ENCODE results near the gene CER1. TPM values are rescaled to one million over a fixed set of nuclear protein-coding genes. Genes with fewer than 3 reads are reported as not detected.
A peak's percentile ranks its signal among the peaks of the same experiment; 100 is the strongest.

The CER1 gene
- total RNA-seq, 1 experiment from 2014 or later, result not detected

DNA sequence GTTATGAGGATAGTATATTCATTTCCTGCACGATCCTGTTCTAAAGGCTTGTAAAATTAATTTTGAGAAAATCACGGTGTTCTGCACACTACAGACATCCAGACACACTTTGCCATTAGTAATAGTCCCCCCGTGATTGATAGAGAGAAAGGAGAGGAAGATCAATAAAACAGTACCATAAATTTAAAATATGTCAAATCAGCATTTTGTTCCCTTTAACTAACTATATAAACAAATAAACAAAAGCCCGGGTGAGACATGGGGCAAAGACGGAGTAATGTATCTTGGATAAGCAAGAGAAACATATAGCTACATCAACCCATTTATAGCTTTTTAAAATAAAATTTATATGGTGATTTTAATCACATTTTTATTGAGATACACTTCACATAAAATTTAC lies 10.6 kb upstream of the CER1 start:
- Histone ChIP-seq H3K9me3 (no peaks in the 10 kb centered on the region), H3K36me3 (no peaks in the 10 kb centered on the region), H3K4me3 (no peak overlapping the region), H3K27me3 (peaks cover 50% of the 10 kb centered on the region)
- DNase-seq, result no peak

DNA sequence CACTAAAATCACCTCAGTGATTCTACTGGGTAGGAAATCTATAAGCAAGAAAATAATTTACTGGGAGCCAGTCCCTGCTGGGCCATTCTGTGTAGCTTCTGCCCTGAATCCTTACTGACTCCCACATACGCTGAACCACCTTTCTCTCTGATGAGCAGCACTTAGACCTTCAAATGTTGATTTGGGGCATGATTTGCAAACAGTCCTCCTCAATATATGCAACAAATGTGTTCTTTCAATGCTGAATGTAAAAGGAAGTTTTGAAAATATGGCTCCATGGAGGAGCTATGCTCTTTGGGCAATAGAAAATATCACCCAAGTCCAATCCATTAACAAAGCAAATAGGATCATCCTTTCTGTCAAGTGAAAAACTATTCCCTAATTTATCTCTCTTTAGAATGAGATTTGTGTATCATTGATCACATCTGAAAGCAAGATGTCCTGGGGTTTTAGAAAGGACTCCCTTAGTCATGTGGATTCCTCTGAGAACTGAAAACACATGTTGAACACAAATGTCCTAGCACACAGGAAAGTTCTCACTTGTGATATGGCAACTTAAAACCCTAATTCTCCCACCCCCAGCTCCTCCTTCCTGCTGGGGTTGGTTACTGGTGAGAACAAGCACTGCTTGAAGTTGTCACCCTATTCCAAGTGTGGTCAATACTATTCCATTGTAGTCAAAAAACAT lies 8.9 kb upstream of the CER1 start:
- Histone ChIP-seq H3K27me3 (peaks cover 35% of the 10 kb centered on the region), H3K9me3 (no peaks in the 10 kb centered on the region), H3K4me3 (no peak overlapping the region), H3K36me3 (no peaks in the 10 kb centered on the region)
- no peak for DNase-seq

DNA sequence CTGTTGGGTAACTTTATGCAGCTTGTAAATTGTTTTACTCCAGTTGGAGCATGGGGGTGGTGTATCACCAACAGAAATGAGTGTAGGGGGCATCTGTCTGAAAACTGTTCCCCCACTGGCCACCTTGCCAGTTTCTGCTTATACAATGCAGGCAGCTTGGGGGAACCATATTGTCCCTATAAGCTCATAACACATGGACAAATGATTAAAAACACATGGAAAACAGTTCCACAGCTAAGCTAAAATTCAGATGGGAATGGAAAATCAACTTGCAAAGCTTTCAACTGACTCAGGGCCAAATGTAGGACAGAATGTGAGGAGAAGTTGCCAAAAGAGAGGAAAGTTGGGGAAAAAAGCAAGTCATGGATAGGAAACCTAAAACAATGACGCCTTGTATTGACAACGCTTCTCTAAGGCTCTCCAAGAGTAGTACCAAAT lies 7.9 kb upstream of the CER1 start:
- Histone ChIP-seq H3K9me3 (no peaks in the 10 kb centered on the region), H3K27me3 (peaks cover 31% of the 10 kb centered on the region), H3K4me3 (no peak overlapping the region), H3K36me3 (no peaks in the 10 kb centered on the region)
- DNase-seq, result no peak

DNA sequence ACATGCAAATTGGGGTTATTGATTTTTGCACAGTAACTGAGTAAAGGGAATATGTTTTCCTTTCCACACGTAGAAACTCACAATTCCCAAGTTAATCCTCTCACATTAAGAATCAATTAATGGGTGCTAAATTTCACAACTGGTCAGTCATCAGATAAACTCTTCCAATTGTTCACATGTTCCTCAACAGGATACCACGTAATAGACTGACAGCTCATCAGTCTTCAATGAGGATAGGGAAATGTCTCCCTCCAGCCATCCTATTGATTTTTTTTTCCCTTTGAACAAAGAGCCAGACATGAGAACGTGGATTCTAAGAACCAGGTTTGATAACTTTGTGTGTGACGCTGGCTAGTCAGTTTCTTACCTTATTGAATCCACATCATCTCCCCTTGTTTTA lies 768 bp upstream of the CER1 start:
- no peaks in the 10 kb centered on the region for H3K9me3 ChIP-seq
- no peaks in the 10 kb centered on the region for H3K36me3 ChIP-seq
- no peak overlapping the region for H3K4me3 ChIP-seq
- DNase-seq, result no peak
- H3K27me3 ChIP-seq, result peaks cover 73% of the 10 kb centered on the region

DNA sequence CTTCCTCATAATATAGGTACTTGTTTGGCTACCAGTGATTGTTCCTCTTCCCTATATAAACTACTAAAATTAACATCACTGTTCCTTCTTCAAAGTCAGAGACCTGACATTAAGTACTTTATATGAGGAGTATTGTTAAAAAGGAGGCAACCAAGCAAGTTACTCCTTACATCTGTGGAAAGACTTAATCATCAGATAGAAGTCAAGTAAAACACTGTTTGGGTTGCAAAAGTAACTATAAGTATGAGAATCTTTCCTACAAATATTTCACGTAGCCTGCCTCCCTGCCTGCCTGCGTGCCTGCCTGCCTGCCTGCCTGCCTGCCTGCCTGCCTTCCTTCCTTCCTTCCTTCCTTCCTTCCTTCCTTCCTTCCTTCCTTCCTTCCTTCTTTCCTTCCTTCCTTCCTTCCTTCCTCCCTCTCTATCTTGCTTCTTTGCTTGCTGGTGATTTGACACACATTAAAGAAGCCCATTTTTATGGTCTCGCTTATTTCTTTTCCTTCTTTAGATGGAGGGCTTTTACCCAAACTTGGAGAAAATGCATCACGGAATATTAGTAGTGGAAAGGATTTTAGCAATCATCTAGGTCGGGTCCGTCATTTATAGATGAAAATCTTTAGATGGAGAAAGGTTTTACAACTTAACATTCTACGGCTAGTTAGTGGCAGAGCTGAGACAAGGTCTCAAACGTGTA lies 3.2 kb downstream of the CER1 start:
- H3K9me3 ChIP-seq, result no peaks in the 10 kb centered on the region
- H3K27me3 ChIP-seq, result peaks cover 84% of the 10 kb centered on the region
- no peaks in the 10 kb centered on the region for H3K36me3 ChIP-seq
- no peak for DNase-seq
- no peak overlapping the region for H3K4me3 ChIP-seq

DNA sequence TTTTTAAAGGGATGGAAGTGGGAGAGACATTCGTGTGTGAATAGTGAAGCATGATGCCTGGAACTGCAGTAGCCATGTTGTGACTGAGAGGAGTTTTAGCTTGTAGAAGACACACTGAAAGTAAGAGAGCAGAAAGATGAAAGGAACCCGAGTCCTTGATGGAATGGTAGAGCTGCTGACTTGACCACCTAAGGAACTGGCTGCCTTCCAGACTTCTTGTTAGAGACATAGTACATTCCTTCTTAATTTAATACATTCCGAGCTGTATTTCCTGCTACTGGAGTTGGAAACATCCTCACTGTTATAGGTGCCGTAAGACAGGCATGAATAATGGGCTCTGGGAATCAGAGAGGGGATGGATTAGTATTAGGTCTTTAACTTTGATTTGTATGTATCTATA lies 7.4 kb downstream of the CER1 start:
- DNase-seq, result no peak

DNA sequence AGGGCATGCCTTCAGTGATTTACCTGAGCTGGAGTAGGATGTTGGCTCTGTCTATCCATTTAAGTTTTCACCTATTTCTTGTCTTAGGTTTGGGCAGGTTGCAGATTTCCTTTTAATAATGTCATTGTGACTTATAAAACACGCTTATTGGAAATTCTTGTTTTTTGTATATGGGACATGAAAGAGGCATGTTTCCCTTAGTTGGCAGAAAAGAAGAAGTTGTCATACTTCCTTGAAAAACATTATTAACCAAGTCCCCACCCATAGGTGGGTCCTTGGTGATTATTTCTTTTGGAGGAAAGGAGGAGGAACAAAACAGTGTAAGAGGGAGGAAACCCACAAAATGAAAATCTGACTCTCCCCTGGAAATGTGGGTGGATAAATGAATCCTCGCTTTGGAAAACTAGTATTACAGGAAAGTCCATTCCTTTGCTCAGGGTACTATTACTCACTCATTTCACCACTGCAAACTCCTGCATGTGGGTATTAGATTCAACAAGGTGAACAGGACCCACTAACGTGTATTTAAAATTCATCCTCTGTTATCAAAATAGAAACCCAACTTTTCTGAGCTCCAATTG lies 9.3 kb downstream of the CER1 start:
- Histone ChIP-seq H3K36me3 (no peaks in the 10 kb centered on the region), H3K4me3 (no peak overlapping the region), H3K27me3 (peaks cover 26% of the 10 kb centered on the region), H3K9me3 (peaks cover 24% of the 10 kb centered on the region)
- DNase-seq, result no peak

More for the DNA sequence above, 7.4 kb downstream of the CER1 start:
- H3K4me3 ChIP-seq, result no peak overlapping the region
- H3K9me3 ChIP-seq, result peaks cover 6% of the 10 kb centered on the region
- no peaks in the 10 kb centered on the region for H3K36me3 ChIP-seq
- H3K27me3 ChIP-seq, result peaks cover 44% of the 10 kb centered on the region

DNA sequence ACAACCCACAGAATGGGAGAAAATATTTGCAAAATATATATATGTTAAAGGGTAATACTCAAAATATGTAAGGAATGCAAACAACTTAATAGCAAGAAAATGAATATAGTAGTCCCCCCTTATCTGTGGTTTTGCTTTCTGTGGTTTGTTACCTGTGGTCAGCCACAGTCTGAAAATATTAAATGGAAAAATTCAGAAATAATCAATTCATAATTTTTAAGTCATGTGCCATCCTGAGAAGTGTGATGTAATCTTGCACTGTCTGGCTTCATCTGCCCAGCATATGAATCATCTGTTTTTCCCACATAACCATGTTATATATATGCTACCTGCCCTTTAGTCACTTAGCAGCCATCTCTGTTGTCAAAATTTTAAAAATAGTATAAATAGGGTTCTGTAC lies 11.7 kb downstream of the CER1 start:
- peak; percentile 77 for DNase-seq
- Histone ChIP-seq H3K36me3 (no peaks in the 10 kb centered on the region), H3K9me3 (peaks cover 49% of the 10 kb centered on the region), H3K27me3 (peaks cover 1% of the 10 kb centered on the region), H3K4me3 (no peak overlapping the region)

DNA sequence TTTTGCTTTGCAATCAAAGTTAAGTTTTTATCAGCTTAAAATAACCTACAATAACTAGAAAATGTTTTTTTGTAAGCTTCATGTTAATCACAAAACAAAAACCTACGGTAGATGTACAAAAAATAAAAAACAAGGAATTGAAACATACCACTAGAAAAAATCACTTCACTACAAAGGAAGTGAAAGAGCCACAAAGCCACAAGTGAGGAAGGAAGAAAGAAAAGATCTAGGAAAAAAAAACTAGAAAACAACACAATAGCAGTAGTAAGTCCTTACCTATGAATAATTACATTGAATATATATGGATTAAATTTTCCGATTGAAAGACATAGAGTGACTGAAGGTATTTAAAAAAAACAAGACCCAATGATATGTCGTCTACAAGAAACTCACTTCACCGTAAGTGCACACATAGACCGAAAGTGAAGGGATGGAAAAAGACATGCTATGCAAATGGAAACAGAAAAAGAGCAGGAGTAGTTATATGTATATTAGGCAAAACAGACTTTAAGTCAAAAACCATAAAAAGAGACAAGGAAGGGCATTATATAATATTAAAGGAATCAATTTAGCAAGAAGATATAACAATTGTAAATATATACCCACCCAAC lies 15.9 kb downstream of the CER1 start:
- Histone ChIP-seq H3K27me3 (peaks cover 5% of the 10 kb centered on the region), H3K4me3 (no peak overlapping the region), H3K36me3 (no peaks in the 10 kb centered on the region), H3K9me3 (peaks cover 74% of the 10 kb centered on the region)
- DNase-seq, result no peak

DNA sequence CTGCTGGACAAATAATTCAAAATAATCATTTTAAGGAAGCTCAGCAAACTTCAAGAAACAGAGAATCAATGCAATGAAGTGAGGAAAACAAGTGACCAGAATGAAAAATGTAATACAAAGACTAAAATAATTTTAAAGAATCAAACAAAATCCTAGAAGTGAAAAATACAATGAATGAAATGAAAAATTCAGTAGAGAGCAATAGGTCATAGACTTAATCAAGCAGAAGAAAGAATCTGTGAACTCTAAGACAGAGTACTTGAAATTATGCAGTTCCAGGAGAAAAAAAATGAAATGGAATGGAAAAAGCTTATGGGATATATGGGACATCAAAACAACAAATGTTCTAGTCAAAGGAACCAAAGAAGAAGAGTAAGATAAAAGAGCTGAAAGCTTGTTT lies 17.5 kb downstream of the CER1 start:
- Histone ChIP-seq H3K36me3 (no peaks in the 10 kb centered on the region), H3K9me3 (peaks cover 67% of the 10 kb centered on the region), H3K27me3 (peaks cover 21% of the 10 kb centered on the region), H3K4me3 (no peak overlapping the region)
- no peak for DNase-seq

DNA sequence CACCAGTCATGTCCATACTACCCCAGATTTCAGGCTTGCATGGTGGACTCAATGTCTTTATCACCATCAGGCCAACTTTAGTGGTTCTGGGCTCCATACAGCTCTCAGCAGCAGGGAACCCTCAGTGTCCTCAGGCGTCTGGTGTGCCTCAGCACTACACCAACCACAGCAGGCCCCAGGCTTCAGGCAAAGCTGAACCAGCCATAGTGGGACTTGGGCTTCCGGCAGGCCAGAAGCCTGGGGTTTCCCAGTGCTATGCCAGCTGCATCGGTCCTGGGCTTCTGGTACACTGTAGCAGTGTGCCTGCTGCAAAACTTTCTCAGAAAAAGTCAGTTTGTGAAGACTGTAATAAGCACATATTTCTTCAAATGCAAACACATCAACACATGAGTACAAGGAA lies 18.3 kb downstream of the CER1 start:
- H3K27me3 ChIP-seq, result peaks cover 29% of the 10 kb centered on the region

DNA sequence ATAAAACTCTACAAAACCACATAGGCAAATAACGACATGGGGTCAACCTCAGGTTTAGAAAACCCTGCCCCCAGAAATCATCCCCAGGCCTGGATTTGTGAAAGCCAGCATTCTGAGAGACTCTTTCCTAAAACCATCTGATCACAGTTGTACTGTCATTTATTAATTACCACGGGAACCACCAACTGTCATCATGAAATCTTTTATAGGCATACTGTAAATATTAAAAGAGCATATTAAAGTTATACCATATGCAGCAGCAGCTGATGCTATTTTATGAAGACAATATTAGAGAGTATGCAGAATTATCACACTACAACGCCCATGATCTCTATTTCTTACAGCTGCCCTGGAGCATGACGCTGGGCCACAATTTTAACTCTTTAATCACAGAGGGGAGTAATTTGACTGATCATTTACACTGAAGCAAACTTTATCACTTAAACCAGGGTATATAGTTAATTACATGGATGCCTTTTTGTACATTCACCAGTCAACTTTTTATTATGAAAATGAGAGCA lies 20.3 kb downstream of the CER1 start:
- peaks cover 39% of the 10 kb centered on the region for H3K9me3 ChIP-seq
- no peaks in the 10 kb centered on the region for H3K36me3 ChIP-seq
- DNase-seq, result no peak

More for the DNA sequence above, 18.3 kb downstream of the CER1 start:
- Histone ChIP-seq H3K36me3 (no peaks in the 10 kb centered on the region), H3K9me3 (peaks cover 59% of the 10 kb centered on the region), H3K4me3 (no peak overlapping the region)
- no peak for DNase-seq

DNA sequence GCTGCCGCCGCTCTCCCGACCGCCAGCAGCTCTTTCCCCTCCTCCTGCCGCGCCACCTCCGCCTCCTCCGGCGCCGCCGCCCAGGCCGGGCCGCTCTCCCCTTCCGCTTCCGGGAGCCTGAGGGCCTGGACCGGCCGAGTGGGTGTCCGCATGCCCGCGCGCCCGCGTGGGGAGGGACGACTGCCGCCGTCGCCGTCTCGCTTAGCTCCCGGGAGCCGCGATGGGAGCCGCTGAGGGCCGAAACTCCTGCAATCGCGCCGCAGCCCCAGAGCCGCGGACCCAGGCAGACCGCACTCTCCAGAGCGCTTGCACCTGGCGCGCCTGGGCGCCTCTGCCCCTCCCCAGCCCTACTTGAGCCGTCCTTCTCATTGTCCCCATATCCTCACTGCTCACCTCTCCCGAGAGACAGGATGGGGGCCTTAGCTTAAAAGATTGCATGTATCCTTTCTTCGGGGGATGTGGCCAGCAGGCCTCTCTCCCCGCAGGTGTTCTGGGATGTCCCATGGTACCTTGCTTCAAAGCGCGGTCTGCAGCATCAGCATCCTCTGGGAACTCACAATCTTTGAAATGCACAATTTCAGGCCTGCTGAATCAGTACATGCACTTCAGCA lies 29.2 kb downstream of the CER1 start, which contains the start of gene ZDHHC21:
Gene ZDHHC21, minus strand, starts transcription at position 182 of the 611 bp plus-strand sequence. CDS start 19,092 bp downstream, outside the sequence.
- Histone ChIP-seq H3K36me3 (peaks cover 31% of the 10 kb centered on the region), H3K4me3 (peak within 1 kb of the TSS; percentile 76), H3K9me3 (no peaks in the 10 kb centered on the region), H3K27me3 (peaks cover 20% of the 10 kb centered on the region)
- peak; percentile 100 for DNase-seq

More for the DNA sequence above, 20.3 kb downstream of the CER1 start:
- Histone ChIP-seq H3K4me3 (no peak overlapping the region), H3K27me3 (peaks cover 46% of the 10 kb centered on the region)

DNA sequence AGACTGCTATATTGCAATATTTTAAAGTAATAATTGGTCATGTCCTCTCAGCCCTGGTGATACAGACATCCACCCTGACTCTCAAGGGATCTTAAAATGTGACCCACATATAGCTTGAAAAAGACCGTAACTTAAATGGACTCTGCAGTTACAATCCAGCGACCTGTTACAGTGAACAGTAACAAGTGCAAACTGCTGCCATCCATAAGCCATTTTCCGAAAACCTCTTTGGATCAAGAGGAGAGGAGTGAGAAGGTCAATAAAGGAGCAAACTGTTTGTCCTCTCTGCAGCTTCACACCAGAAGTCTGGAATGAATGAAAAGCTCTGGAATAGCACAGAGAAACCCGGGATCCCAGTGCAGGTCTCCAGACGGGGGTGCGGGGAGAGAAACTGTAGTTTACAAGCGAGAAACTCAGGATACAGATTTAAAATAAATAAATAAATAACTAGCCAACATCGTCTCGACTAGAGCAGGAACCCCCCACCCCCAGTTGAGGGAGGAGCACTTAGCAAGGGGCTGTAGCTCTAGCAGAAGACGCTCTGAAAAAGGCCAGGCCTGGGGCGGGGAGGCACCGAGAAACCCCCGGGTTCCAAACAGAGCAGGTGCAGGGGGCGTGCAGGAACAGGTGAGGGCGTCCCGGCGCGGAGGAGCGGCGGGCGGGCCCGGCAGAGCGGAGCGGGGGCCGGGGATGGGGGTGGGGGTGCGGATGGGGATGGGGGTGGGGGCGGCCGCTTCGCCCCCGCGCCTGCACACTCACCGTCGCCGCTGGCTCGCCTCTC lies 29.9 kb downstream of the CER1 start:
- Histone ChIP-seq H3K9me3 (no peaks in the 10 kb centered on the region), H3K36me3 (peaks cover 38% of the 10 kb centered on the region), H3K27me3 (peaks cover 13% of the 10 kb centered on the region), H3K4me3 (peak overlapping the region; percentile 76)
- peak; percentile 95 for DNase-seq

DNA sequence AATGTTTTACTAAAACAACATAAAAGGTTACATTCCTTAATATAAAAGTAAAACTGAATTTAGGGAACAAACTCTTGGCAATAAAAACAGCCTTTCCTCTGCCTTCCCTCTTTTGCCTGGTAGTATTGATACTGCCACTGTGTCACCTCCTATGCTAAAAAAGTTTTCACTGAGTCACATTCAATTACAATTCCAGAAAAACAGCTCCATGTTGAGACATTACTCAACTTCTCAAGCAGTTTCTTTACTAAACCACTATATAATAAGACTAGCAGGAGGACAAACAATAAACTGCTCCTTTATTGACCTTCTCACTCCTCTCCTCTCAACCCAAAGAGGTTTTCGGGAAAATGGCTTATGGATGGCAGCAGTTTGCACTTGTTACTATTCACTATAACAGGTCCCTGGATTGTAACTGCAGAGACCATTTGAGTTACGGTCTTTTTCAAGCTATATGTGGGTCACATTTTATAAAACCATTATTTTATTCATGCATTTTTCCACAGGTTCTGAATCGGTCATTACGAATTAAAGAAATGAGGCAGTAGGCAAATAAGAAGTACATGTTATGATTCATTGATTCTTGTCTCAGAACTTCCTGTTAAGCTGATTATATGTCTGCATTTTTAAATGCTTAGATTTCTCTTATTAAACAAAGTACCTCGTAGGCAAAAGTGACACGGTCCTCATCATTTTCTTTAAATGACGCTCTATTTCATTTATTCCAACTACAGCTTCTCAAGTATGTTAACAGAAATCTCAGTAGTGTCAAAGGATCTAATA lies 31.4 kb downstream of the CER1 start:
- H3K27me3 ChIP-seq, result no peaks in the 10 kb centered on the region; the same call in 1 of the 2 replicates
- H3K4me3 ChIP-seq, result peak overlapping the region; percentile 76
- H3K9me3 ChIP-seq, result peaks cover 5% of the 10 kb centered on the region
- H3K36me3 ChIP-seq, result peaks cover 48% of the 10 kb centered on the region
- DNase-seq, result no peak
